Naive thymus-derived CD4-positive, alpha-beta T cell (primary cell): ENCODE results near the gene SYNE2. TPM values are rescaled to one million over a fixed set of nuclear protein-coding genes. Genes with fewer than 3 reads are reported as not detected.
"Not testable (repeated sequence)": the region's sequence is repeated elsewhere in the genome, so short reads cannot be mapped to it uniquely, and the experiment has no call there.

ENCODE experiments used
- ATAC-seq: fragments of 150-1000 bp; cut with Tn5 transposase; 2 replicates; pipeline ENCODE4 v1.10.0; 2021; ENCODE audit warnings: mild to moderate bottlenecking, moderate library complexity
- CTCF ChIA-PET: fragments of 350-600 bp; sonication (Branson Sonifier 250); formaldehyde crosslinking; loops from one replicate; lab custom pipeline; 2021; ENCODE audit warnings: antibody characterized with exemption; lab: Charles Lee
- POLR2A ChIA-PET: fragments of 350-600 bp; sonication (Branson Sonifier 250); formaldehyde crosslinking; loops from one replicate; lab custom pipeline; 2021; ENCODE audit warnings: antibody characterized with exemption, inconsistent platforms; lab: Charles Lee
- DNase-seq, 9 donors: peaks; one replicate each; pipeline versions ENCODE4 v3.0.0 to v3.0.0-alpha.2; 2020 to 2022; ENCODE audit warnings: mixed read lengths in 1 of 9
- H3K27ac ChIP-seq: one replicate; pipeline ENCODE4 v1.7.0; 2013; ENCODE audit warnings: mild to moderate bottlenecking, low read depth, low read length, moderate library complexity
- H3K27me3 ChIP-seq, 2 donors: one replicate each; pipeline ENCODE4 v1.7.0; 2013; ENCODE audit warnings: low read length in 2 of 2, mild to moderate bottlenecking in 2 of 2, moderate library complexity in 2 of 2; ENCODE audit not compliant: control insufficient read depth in 2 of 2, insufficient read depth in 2 of 2
- H3K36me3 ChIP-seq, 3 experiments: 1 replicate in 2 of 3; 2 replicates in 1 of 3; pipeline ENCODE4 v1.7.0; 2013; ENCODE audit warnings: low read length in 3 of 3, mild to moderate bottlenecking in 3 of 3, moderate library complexity in 1 of 3; ENCODE audit not compliant: insufficient read depth in 3 of 3, control insufficient read depth in 2 of 3
- H3K4me1 ChIP-seq, 2 donors: one replicate each; pipeline ENCODE4 v1.7.0; 2013; ENCODE audit warnings: low read length in 2 of 2, mild to moderate bottlenecking in 2 of 2, moderate library complexity in 1 of 2; ENCODE audit not compliant: control insufficient read depth in 2 of 2, insufficient read depth in 2 of 2
- H3K4me3 ChIP-seq: 2 replicates; pipeline ENCODE4 v1.7.0; 2013; ENCODE audit warnings: mild to moderate bottlenecking, low read length
- H3K9me3 ChIP-seq, 3 experiments: 1 replicate in 2 of 3; 2 replicates in 1 of 3; pipeline ENCODE4 v1.7.0; 2013; ENCODE audit warnings: low read length in 3 of 3; ENCODE audit not compliant: control insufficient read depth in 2 of 3
- H3K27ac Mint-ChIP-seq, 9 donors: one replicate each; pipeline ENCODE4 v1.8.0; 2020 to 2022; ENCODE audit warnings: mixed read lengths in 9 of 9, mild to moderate bottlenecking in 8 of 9, moderate library complexity in 5 of 9, inconsistent platforms in 2 of 9
- H3K27me3 Mint-ChIP-seq, 5 donors: one replicate each; pipeline ENCODE4 v1.8.0; 2021 to 2022; ENCODE audit warnings: mixed read lengths in 5 of 5, mild to moderate bottlenecking in 1 of 5
- H3K36me3 Mint-ChIP-seq, 5 donors: one replicate each; pipeline ENCODE4 v1.8.0; 2020 to 2022; ENCODE audit warnings: mixed read lengths in 5 of 5, mild to moderate bottlenecking in 3 of 5, inconsistent platforms in 1 of 5
- H3K4me1 Mint-ChIP-seq, 7 donors: one replicate each; pipeline ENCODE4 v1.8.0; 2020 to 2022; ENCODE audit warnings: mixed read lengths in 7 of 7, mild to moderate bottlenecking in 3 of 7, inconsistent platforms in 1 of 7
- H3K4me3 Mint-ChIP-seq, 10 donors: one replicate each; pipeline ENCODE4 v1.8.0; 2020 to 2022; ENCODE audit warnings: mild to moderate bottlenecking in 10 of 10, mixed read lengths in 10 of 10, moderate library complexity in 6 of 10, inconsistent platforms in 2 of 10
- H3K9me3 Mint-ChIP-seq, 11 donors: one replicate each; pipeline ENCODE4 v1.8.0; 2020 to 2022; ENCODE audit warnings: mixed read lengths in 11 of 11, mild to moderate bottlenecking in 4 of 11, inconsistent platforms in 1 of 11, moderate library complexity in 1 of 11
- intact Hi-C, 2 donors: fragments of 100-400 bp; cut with micrococcal nuclease; formaldehyde crosslinking; loops; one replicate each; pipeline ENCODE4 v1.15.1; 2023
- polyA plus RNA-seq, 2 donors: library from polyadenylated mRNA; unstranded; fragments of 300-500 nt; fragmentation: Illumina TruSeq; gene quantifications; one replicate each; pipeline ENCODE4 v1.2.3, GENCODE V29; 2021
- total RNA-seq, 6 experiments: library from RNA in 5 of 6; stranded (reverse) in 5 of 6; gene quantifications; 1 replicate in 5 of 6; 2 replicates in 1 of 6; pipeline ENCODE4 v1.2.3 and lab custom pipeline; 2021 to 2026

Gene SYNE2
- total and polyA plus RNA-seq, 7 experiments from 2014 or later = 22.4 to 170 (median 139) TPM

DNA sequence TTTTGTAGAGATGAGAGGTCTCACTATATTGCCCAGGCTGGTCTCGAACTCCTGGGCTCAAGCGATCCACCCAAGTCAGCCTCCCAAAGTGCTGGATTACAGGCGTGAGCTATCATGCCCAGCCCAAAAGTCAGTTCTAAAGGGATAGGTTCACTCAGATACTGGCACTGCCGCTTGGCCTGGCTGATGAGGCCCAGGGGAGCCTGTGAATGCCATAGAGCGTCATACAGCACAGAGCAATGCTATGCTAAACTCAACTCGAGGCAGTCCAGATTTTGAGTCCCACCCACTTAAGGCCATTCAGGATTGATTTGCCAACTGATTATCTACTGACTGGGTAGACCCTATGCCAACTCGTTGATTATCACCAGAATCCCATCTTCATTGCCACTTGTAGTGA is 262.0 kb downstream of the SYNE2 start:
- POLR2A ChIA-PET = no interaction called here
- H3K9me3 ChIP-seq = no peaks in the 10 kb centered on the region
- Mint-ChIP-seq H3K27ac (no peak overlapping the region), H3K27me3 (no peaks in the 10 kb centered on the region), H3K4me3 (no peak overlapping the region), H3K36me3 (peaks cover 2 to 44% (median 27%) of the 10 kb centered on the region in 5 donors), H3K9me3 (no peaks in the 10 kb centered on the region), H3K4me1 (no peaks in the 10 kb centered on the region)
- H3K4me1 ChIP-seq = no peaks in the 10 kb centered on the region
- DNase-seq (no peak), ATAC-seq (no peak)
- H3K36me3 ChIP-seq = peaks cover 0 to 44% (median 38%) of the 10 kb centered on the region in 3 experiments
- H3K27me3 ChIP-seq = no peaks in the 10 kb centered on the region
- no peak overlapping the region for H3K27ac ChIP-seq
- intact Hi-C loops = no loop called here
- CTCF ChIA-PET = no interaction called here
- no peak overlapping the region for H3K4me3 ChIP-seq

GRCh38 chr14:64115401-64115800 is 262.6 kb downstream of the SYNE2 start:
- no peaks in the 10 kb centered on the region for H3K9me3 Mint-ChIP-seq

GRCh38 chr14:64117671-64118402 is 265.0 kb downstream of the SYNE2 start:
- Mint-ChIP-seq H3K4me1 (no peaks in the 10 kb centered on the region), H3K27me3 (no peaks in the 10 kb centered on the region), H3K9me3 (no peaks in the 10 kb centered on the region), H3K36me3 (peaks cover 0 to 53% (median 32%) of the 10 kb centered on the region in 5 donors), H3K27ac (no peak overlapping the region), H3K4me3 (no peak overlapping the region)
- no peaks in the 10 kb centered on the region for H3K27me3 ChIP-seq
- no peak for ATAC-seq
- H3K4me1 ChIP-seq = no peaks in the 10 kb centered on the region
- intact Hi-C loops = no loop called here
- no peak for DNase-seq
- no peak overlapping the region for H3K4me3 ChIP-seq
- no peak overlapping the region for H3K27ac ChIP-seq
- no peaks in the 10 kb centered on the region for H3K9me3 ChIP-seq
- ChIA-PET POLR2A (no interaction called here), CTCF (no interaction called here)
- H3K36me3 ChIP-seq = peaks cover 0 to 58% (median 29%) of the 10 kb centered on the region in 3 experiments

More at GRCh38 chr14:64115401-64115800, 262.6 kb downstream of the SYNE2 start:
- ChIA-PET POLR2A (no interaction called here), CTCF (no interaction called here)
- no peak for ATAC-seq
- no peak overlapping the region for H3K4me3 ChIP-seq
- H3K9me3 ChIP-seq = no peaks in the 10 kb centered on the region
- intact Hi-C loops = no loop called here
- Mint-ChIP-seq H3K27ac (no peak overlapping the region), H3K4me3 (no peak overlapping the region), H3K4me1 (no peaks in the 10 kb centered on the region), H3K36me3 (peaks cover 0 to 44% (median 27%) of the 10 kb centered on the region in 5 donors), H3K27me3 (no peaks in the 10 kb centered on the region)
- H3K36me3 ChIP-seq = peaks cover 0 to 47% (median 38%) of the 10 kb centered on the region in 3 experiments
- no peaks in the 10 kb centered on the region for H3K4me1 ChIP-seq
- no peak for DNase-seq
- H3K27ac ChIP-seq = no peak overlapping the region
- H3K27me3 ChIP-seq = no peaks in the 10 kb centered on the region

- POLR2A ChIA-PET = not testable (repeated sequence)
- H3K36me3 Mint-ChIP-seq = peaks cover 2 to 55% (median 29%) of the 10 kb centered on the region in 5 donors
Measured at GRCh38 chr14:64118403-64118742, 265.6 kb downstream of the SYNE2 start.

DNA sequence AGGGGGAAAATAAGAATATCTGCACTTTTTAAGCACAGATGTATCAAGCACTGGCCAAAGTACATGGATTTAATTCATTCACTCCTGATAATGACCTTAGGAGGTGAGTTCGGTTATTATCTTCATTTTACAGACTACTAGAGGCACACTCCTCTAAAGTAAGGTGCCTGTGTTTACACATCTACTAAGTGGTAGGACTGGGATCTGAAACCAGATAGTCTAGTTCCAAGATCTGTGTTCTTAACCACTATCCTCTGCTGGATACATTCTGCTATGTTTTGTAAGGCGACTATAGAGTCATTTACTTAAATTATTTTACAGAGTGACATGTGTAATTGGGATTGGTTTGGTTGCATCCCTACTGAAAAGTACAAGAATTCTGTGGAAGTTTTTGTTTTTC is 266.1 kb downstream of the SYNE2 start:
- no peaks in the 10 kb centered on the region for H3K9me3 ChIP-seq
- DNase-seq (no peak), ATAC-seq (no peak)
- CTCF ChIA-PET = no interaction called here
- POLR2A ChIA-PET = no interaction called here
- no peak overlapping the region for H3K4me3 ChIP-seq
- no peaks in the 10 kb centered on the region for H3K9me3 Mint-ChIP-seq
- H3K27ac ChIP-seq = no peak overlapping the region
- H3K27me3 ChIP-seq = no peaks in the 10 kb centered on the region
- peaks cover 5 to 55% (median 30%) of the 10 kb centered on the region in 5 donors for H3K36me3 Mint-ChIP-seq
- H3K4me1 Mint-ChIP-seq = no peaks in the 10 kb centered on the region
- intact Hi-C loops = no loop called here
- no peak overlapping the region for H3K27ac Mint-ChIP-seq
- no peak overlapping the region for H3K4me3 Mint-ChIP-seq
- no peaks in the 10 kb centered on the region for H3K4me1 ChIP-seq
- H3K27me3 Mint-ChIP-seq = no peaks in the 10 kb centered on the region
- peaks cover 0 to 57% (median 23%) of the 10 kb centered on the region in 3 experiments for H3K36me3 ChIP-seq

More at GRCh38 chr14:64118403-64118742, 265.6 kb downstream of the SYNE2 start:
- DNase-seq, H3K27ac ChIP-seq, intact Hi-C loops, H3K27ac Mint-ChIP-seq, H3K9me3 ChIP-seq, H3K4me1 Mint-ChIP-seq, H3K4me3 ChIP-seq, H3K9me3 Mint-ChIP-seq, H3K27me3 Mint-ChIP-seq, ATAC-seq, H3K27me3 ChIP-seq, CTCF ChIA-PET, H3K4me1 ChIP-seq, H3K4me3 Mint-ChIP-seq: not testable (repeated sequence)
- H3K36me3 ChIP-seq = peaks cover 0 to 58% (median 24%) of the 10 kb centered on the region in 3 experiments

GRCh38 chr14:64119500-64119899 is 266.7 kb downstream of the SYNE2 start:
- no peak for ATAC-seq
- CTCF ChIA-PET = no interaction called here
- H3K4me3 Mint-ChIP-seq = no peak overlapping the region

GRCh38 chr14:64119980-64120379 is 267.2 kb downstream of the SYNE2 start:
- DNase-seq (no peak), ATAC-seq (no peak)
- no peak overlapping the region for H3K4me3 ChIP-seq
- Mint-ChIP-seq H3K27me3 (no peaks in the 10 kb centered on the region), H3K27ac (no peak overlapping the region), H3K9me3 (no peaks in the 10 kb centered on the region), H3K4me1 (no peaks in the 10 kb centered on the region), H3K36me3 (peaks cover 5 to 51% (median 31%) of the 10 kb centered on the region in 5 donors), H3K4me3 (no peak overlapping the region)
- intact Hi-C loops = no loop called here
- no peak overlapping the region for H3K27ac ChIP-seq
- no peaks in the 10 kb centered on the region for H3K9me3 ChIP-seq
- no peaks in the 10 kb centered on the region for H3K4me1 ChIP-seq
- H3K27me3 ChIP-seq = no peaks in the 10 kb centered on the region
- H3K36me3 ChIP-seq = peaks cover 0 to 53% (median 25%) of the 10 kb centered on the region in 3 experiments
- CTCF ChIA-PET = no interaction called here
- POLR2A ChIA-PET = interaction anchor here (0.5 kb wide), 1 partner anchor 1116 kb away, joined by 4 read pairs; no protein-coding TSS in a partner anchor

More at GRCh38 chr14:64119500-64119899, 266.7 kb downstream of the SYNE2 start:
- Histone ChIP-seq H3K27me3 (no peaks in the 10 kb centered on the region), H3K4me1 (no peaks in the 10 kb centered on the region), H3K36me3 (peaks cover 0 to 53% (median 23%) of the 10 kb centered on the region in 3 experiments), H3K9me3 (no peaks in the 10 kb centered on the region), H3K4me3 (no peak overlapping the region), H3K27ac (no peak overlapping the region)
- POLR2A ChIA-PET = no interaction called here
- Mint-ChIP-seq H3K36me3 (peaks cover 5 to 50% (median 30%) of the 10 kb centered on the region in 5 donors), H3K27me3 (no peaks in the 10 kb centered on the region), H3K27ac (no peak overlapping the region), H3K4me1 (no peaks in the 10 kb centered on the region), H3K9me3 (no peaks in the 10 kb centered on the region)
- intact Hi-C loops = no loop called here
- DNase-seq = no peak
